ENCODE results near the gene TM4SF4. TPM values are rescaled to one million over a fixed set of nuclear protein-coding genes. Genes with fewer than 3 reads are reported as not detected.
"Not testable (repeated sequence)": the region's sequence is repeated elsewhere in the genome, so short reads cannot be mapped to it uniquely, and the experiment has no call there.

The TM4SF4 gene
- total RNA-seq, 2 experiments from 2014 or later: not detected

- H3K27me3 Mint-ChIP-seq (ENCODE audit: low read depth): no peaks in the 10 kb centered on the region
- no peak overlapping the region for H3K27ac Mint-ChIP-seq
- ATAC-seq (no peak), DNase-seq (no peak)
- H3K4me1 Mint-ChIP-seq (ENCODE audit: low read depth): no peaks in the 10 kb centered on the region
- no peaks in the 10 kb centered on the region for H3K9me3 Mint-ChIP-seq (ENCODE audit: insufficient read depth)
- POLR2A ChIA-PET: no interaction called here
- no peaks in the 10 kb centered on the region for H3K36me3 Mint-ChIP-seq (ENCODE audit: low read depth)
- CTCF ChIA-PET: no interaction called here
- H3K4me3 Mint-ChIP-seq: no peak overlapping the region
Measured at GRCh38 chr3:149442851-149443544, 31.5 kb upstream of the TM4SF4 start.

- H3K27ac Mint-ChIP-seq: no peak overlapping the region
- ChIA-PET CTCF (no interaction called here), POLR2A (no interaction called here)
- ATAC-seq (no peak), DNase-seq (no peak)
- no peaks in the 10 kb centered on the region for H3K27me3 Mint-ChIP-seq (ENCODE audit: low read depth)
- H3K4me1 Mint-ChIP-seq (ENCODE audit: low read depth): no peaks in the 10 kb centered on the region
- no peaks in the 10 kb centered on the region for H3K36me3 Mint-ChIP-seq (ENCODE audit: low read depth)
- no peaks in the 10 kb centered on the region for H3K9me3 Mint-ChIP-seq (ENCODE audit: insufficient read depth)
- no peak overlapping the region for H3K4me3 Mint-ChIP-seq
Measured at GRCh38 chr3:149443545-149443912, 31.0 kb upstream of the TM4SF4 start.

GRCh38 chr3:149444867-149445266 is 29.6 kb upstream of the TM4SF4 start:
- H3K4me3 Mint-ChIP-seq; H3K9me3 Mint-ChIP-seq (ENCODE audit: insufficient read depth); H3K36me3 Mint-ChIP-seq (ENCODE audit: low read depth); DNase-seq; H3K27me3 Mint-ChIP-seq (ENCODE audit: low read depth); CTCF ChIA-PET; H3K4me1 Mint-ChIP-seq (ENCODE audit: low read depth); POLR2A ChIA-PET; ATAC-seq; H3K27ac Mint-ChIP-seq: not testable (repeated sequence)

- Mint-ChIP-seq H3K36me3 (ENCODE audit: low read depth) (peaks cover 3% of the 10 kb centered on the region), H3K27ac (no peak overlapping the region), H3K4me3 (no peak overlapping the region), H3K9me3 (ENCODE audit: insufficient read depth) (no peaks in the 10 kb centered on the region), H3K27me3 (ENCODE audit: low read depth) (no peaks in the 10 kb centered on the region), H3K4me1 (ENCODE audit: low read depth) (no peaks in the 10 kb centered on the region)
- POLR2A ChIA-PET: no interaction called here
- no peak for DNase-seq
- ATAC-seq: no peak
- CTCF ChIA-PET: no interaction called here
Measured at GRCh38 chr3:149448331-149448831, 26.1 kb upstream of the TM4SF4 start.

- Mint-ChIP-seq H3K4me1 (ENCODE audit: low read depth) (no peaks in the 10 kb centered on the region), H3K9me3 (ENCODE audit: insufficient read depth) (peaks cover under 1% of the 10 kb centered on the region), H3K4me3 (no peak overlapping the region), H3K27me3 (ENCODE audit: low read depth) (no peaks in the 10 kb centered on the region), H3K36me3 (ENCODE audit: low read depth) (peaks cover 3% of the 10 kb centered on the region), H3K27ac (no peak overlapping the region)
- DNase-seq (no peak), ATAC-seq (no peak)
- POLR2A ChIA-PET: no interaction called here
- CTCF ChIA-PET: no interaction called here
Measured at GRCh38 chr3:149449182-149449581, 25.3 kb upstream of the TM4SF4 start.

GRCh38 chr3:149449799-149450198 is 24.7 kb upstream of the TM4SF4 start:
- H3K9me3 Mint-ChIP-seq (ENCODE audit: insufficient read depth): peaks cover 3% of the 10 kb centered on the region
- H3K36me3 Mint-ChIP-seq (ENCODE audit: low read depth): peaks cover 3% of the 10 kb centered on the region
- no peaks in the 10 kb centered on the region for H3K27me3 Mint-ChIP-seq (ENCODE audit: low read depth)
- H3K27ac Mint-ChIP-seq: no peak overlapping the region
- H3K4me3 Mint-ChIP-seq: no peak overlapping the region
- DNase-seq (no peak), ATAC-seq (no peak)
- H3K4me1 Mint-ChIP-seq (ENCODE audit: low read depth): no peaks in the 10 kb centered on the region
- ChIA-PET CTCF (no interaction called here), POLR2A (no interaction called here)

- no peak for DNase-seq
- no peak overlapping the region for H3K27ac Mint-ChIP-seq
- CTCF ChIA-PET: no interaction called here
- ATAC-seq: no peak
- POLR2A ChIA-PET: no interaction called here
- peaks cover 3% of the 10 kb centered on the region for H3K9me3 Mint-ChIP-seq (ENCODE audit: insufficient read depth)
- H3K27me3 Mint-ChIP-seq (ENCODE audit: low read depth): peaks cover under 1% of the 10 kb centered on the region
- H3K36me3 Mint-ChIP-seq (ENCODE audit: low read depth): peaks cover 3% of the 10 kb centered on the region
- H3K4me1 Mint-ChIP-seq (ENCODE audit: low read depth): no peaks in the 10 kb centered on the region
- no peak overlapping the region for H3K4me3 Mint-ChIP-seq
Measured at GRCh38 chr3:149450281-149450680, 24.2 kb upstream of the TM4SF4 start.

- no peaks in the 10 kb centered on the region for H3K4me1 Mint-ChIP-seq (ENCODE audit: low read depth)
- H3K4me3 Mint-ChIP-seq: no peak overlapping the region
- peaks cover 2% of the 10 kb centered on the region for H3K27me3 Mint-ChIP-seq (ENCODE audit: low read depth)
- peaks cover 3% of the 10 kb centered on the region for H3K9me3 Mint-ChIP-seq (ENCODE audit: insufficient read depth)
- POLR2A ChIA-PET: no interaction called here
- ATAC-seq (no peak), DNase-seq (no peak)
- no peak overlapping the region for H3K27ac Mint-ChIP-seq
- CTCF ChIA-PET: no interaction called here
- peaks cover 3% of the 10 kb centered on the region for H3K36me3 Mint-ChIP-seq (ENCODE audit: low read depth)
Measured at GRCh38 chr3:149452036-149452435, 22.5 kb upstream of the TM4SF4 start.

GRCh38 chr3:149453140-149453805 is 21.2 kb upstream of the TM4SF4 start:
- CTCF ChIA-PET: no interaction called here
- Mint-ChIP-seq H3K9me3 (ENCODE audit: insufficient read depth) (peaks cover 3% of the 10 kb centered on the region), H3K4me1 (ENCODE audit: low read depth) (no peaks in the 10 kb centered on the region), H3K27ac (no peak overlapping the region), H3K4me3 (no peak overlapping the region), H3K27me3 (ENCODE audit: low read depth) (peaks cover 2% of the 10 kb centered on the region), H3K36me3 (ENCODE audit: low read depth) (peaks cover 3% of the 10 kb centered on the region)
- DNase-seq (no peak), ATAC-seq (no peak)
- POLR2A ChIA-PET: no interaction called here

- DNase-seq (no peak), ATAC-seq (no peak)
- H3K4me1 Mint-ChIP-seq (ENCODE audit: low read depth): no peaks in the 10 kb centered on the region
- peaks cover 2% of the 10 kb centered on the region for H3K27me3 Mint-ChIP-seq (ENCODE audit: low read depth)
- POLR2A ChIA-PET: no interaction called here
- peaks cover 3% of the 10 kb centered on the region for H3K9me3 Mint-ChIP-seq (ENCODE audit: insufficient read depth)
- CTCF ChIA-PET: no interaction called here
- no peak overlapping the region for H3K27ac Mint-ChIP-seq
- H3K36me3 Mint-ChIP-seq (ENCODE audit: low read depth): peaks cover 3% of the 10 kb centered on the region
- no peak overlapping the region for H3K4me3 Mint-ChIP-seq
Measured at GRCh38 chr3:149454746-149455145, 19.8 kb upstream of the TM4SF4 start.

GRCh38 chr3:149455366-149455765 is 19.1 kb upstream of the TM4SF4 start:
- H3K27ac Mint-ChIP-seq: no peak overlapping the region
- CTCF ChIA-PET: no interaction called here
- H3K4me1 Mint-ChIP-seq (ENCODE audit: low read depth): no peaks in the 10 kb centered on the region

GRCh38 chr3:149455989-149456388 is 18.5 kb upstream of the TM4SF4 start:
- ChIA-PET POLR2A (no interaction called here), CTCF (interaction anchor here (0.6 kb wide), 1 partner anchor 352 kb away, joined by 3 read pairs; no protein-coding TSS in a partner anchor)
- Mint-ChIP-seq H3K4me1 (ENCODE audit: low read depth) (no peaks in the 10 kb centered on the region), H3K4me3 (no peak overlapping the region), H3K27me3 (ENCODE audit: low read depth) (peaks cover 2% of the 10 kb centered on the region), H3K9me3 (ENCODE audit: insufficient read depth) (peaks cover 3% of the 10 kb centered on the region), H3K27ac (no peak overlapping the region), H3K36me3 (ENCODE audit: low read depth) (peaks cover 3% of the 10 kb centered on the region)
- ATAC-seq (no peak), DNase-seq (no peak)

More at GRCh38 chr3:149455366-149455765, 19.1 kb upstream of the TM4SF4 start:
- H3K36me3 Mint-ChIP-seq (ENCODE audit: low read depth): peaks cover 3% of the 10 kb centered on the region
- peaks cover 2% of the 10 kb centered on the region for H3K27me3 Mint-ChIP-seq (ENCODE audit: low read depth)
- ATAC-seq (no peak), DNase-seq (no peak)
- H3K9me3 Mint-ChIP-seq (ENCODE audit: insufficient read depth): peaks cover 3% of the 10 kb centered on the region
- POLR2A ChIA-PET: no interaction called here
- no peak overlapping the region for H3K4me3 Mint-ChIP-seq

All from activated CD8-positive, alpha-beta T cell treated with anti-CD3 and anti-CD28 coated beads, Interleukin-2, amount 10 ng/mL, durations not matched to agents 7 days and 5 days (primary cell).